ENCODE data around the gene OR4K5. TPM values are rescaled to one million over a fixed set of nuclear protein-coding genes. Genes with fewer than 3 reads are reported as not detected.
"Not testable (repeated sequence)": the region's sequence is repeated elsewhere in the genome, so short reads cannot be mapped to it uniquely, and the experiment has no call there.

OR4K5 gene
- total RNA-seq, 1 experiment from 2014 or later = not detected

DNA sequence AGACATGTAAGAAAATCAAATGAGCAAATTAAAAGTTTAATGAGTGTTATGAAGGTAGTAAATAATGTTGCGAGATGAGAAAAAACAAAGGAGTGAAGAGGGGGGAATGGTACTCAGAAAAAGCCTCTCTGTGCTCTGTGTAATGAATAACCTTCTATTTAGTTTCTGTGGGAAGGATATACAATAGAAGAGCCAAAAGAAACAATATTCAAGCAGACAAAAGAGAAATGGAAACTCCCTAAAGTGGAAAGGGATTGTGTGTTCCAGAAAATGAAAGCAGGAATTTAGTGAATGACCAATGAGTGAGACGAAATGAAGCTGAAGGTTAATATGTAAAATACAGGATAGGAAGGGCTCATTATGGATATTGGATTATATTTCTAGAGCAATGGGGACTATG, 28.8 kb downstream of the OR4K5 start:
- Mint-ChIP-seq H3K9me3 (ENCODE audit: unreplicated experiment) (no peaks in the 10 kb centered on the region), H3K4me1 (ENCODE audit: insufficient read depth, unreplicated experiment) (no peaks in the 10 kb centered on the region), H3K4me3 (ENCODE audit: unreplicated experiment) (no peak overlapping the region), H3K27ac (ENCODE audit: low read depth, unreplicated experiment) (no peak overlapping the region), H3K36me3 (ENCODE audit: insufficient read depth, unreplicated experiment) (no peaks in the 10 kb centered on the region), H3K27me3 (ENCODE audit: insufficient read depth, unreplicated experiment) (no peaks in the 10 kb centered on the region)
- CTCF ChIA-PET = no interaction called here
- TF ChIP-seq, protein P1, sequence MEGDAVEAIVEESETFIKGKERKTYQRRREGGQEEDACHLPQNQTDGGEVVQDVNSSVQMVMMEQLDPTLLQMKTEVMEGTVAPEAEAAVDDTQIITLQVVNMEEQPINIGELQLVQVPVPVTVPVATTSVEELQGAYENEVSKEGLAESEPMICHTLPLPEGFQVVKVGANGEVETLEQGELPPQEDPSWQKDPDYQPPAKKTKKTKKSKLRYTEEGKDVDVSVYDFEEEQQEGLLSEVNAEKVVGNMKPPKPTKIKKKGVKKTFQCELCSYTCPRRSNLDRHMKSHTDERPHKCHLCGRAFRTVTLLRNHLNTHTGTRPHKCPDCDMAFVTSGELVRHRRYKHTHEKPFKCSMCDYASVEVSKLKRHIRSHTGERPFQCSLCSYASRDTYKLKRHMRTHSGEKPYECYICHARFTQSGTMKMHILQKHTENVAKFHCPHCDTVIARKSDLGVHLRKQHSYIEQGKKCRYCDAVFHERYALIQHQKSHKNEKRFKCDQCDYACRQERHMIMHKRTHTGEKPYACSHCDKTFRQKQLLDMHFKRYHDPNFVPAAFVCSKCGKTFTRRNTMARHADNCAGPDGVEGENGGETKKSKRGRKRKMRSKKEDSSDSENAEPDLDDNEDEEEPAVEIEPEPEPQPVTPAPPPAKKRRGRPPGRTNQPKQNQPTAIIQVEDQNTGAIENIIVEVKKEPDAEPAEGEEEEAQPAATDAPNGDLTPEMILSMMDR (IDR thresholded peaks at IDR 0.05; ENCODE audit: unreplicated experiment) = no peak
- no TSS peak for BruUV-seq (replicated peaks)
- POLR2A ChIA-PET = no interaction called here
- intact Hi-C loops (cut with micrococcal nuclease) = no loop called here
- no peak for DNase-seq (ENCODE audit: unreplicated experiment)

DNA sequence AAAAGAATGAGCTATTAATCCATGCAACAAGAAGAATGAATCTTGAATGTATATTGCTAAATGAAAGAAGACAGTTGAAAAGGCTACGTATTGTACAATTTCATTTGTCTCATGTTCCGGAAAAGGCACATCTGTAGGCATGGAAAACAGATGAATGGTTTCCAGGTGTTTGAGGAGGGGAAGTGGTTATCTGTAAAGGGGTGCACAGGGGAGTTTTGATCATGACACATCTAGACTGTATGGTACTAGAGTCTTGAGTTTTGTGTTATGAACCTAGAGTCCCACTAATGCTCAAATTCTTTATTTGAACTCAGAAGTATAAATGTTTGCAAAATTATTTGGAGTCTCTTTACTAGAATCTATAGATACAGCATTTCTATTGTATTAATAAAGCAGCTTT, 49.3 kb downstream of the OR4K5 start:
- intact Hi-C loops (cut with micrococcal nuclease); H3K27ac Mint-ChIP-seq (ENCODE audit: low read depth, unreplicated experiment); H3K9me3 Mint-ChIP-seq (ENCODE audit: unreplicated experiment); H3K4me1 Mint-ChIP-seq (ENCODE audit: insufficient read depth, unreplicated experiment); POLR2A ChIA-PET; H3K36me3 Mint-ChIP-seq (ENCODE audit: insufficient read depth, unreplicated experiment); BruUV-seq (replicated peaks); H3K4me3 Mint-ChIP-seq (ENCODE audit: unreplicated experiment); DNase-seq (ENCODE audit: unreplicated experiment); CTCF ChIA-PET: not testable (repeated sequence)
- peaks cover 40% of the 10 kb centered on the region for H3K27me3 Mint-ChIP-seq (ENCODE audit: insufficient read depth, unreplicated experiment)

Other genes starting within 250 kb of the OR4K5 start
- gene OR11H2, start 206.7 kb upstream of the OR4K5 start, total RNA-seq (2022) = not detected in 2 replicates
- not detected in 2 replicates for gene OR4Q3, start 177.0 kb upstream of the OR4K5 start, total RNA-seq (2022)
- not detected in 2 replicates for gene OR4M1, start 147.1 kb upstream of the OR4K5 start, total RNA-seq (2022)
- gene OR4N2, start 116.8 kb upstream of the OR4K5 start, total RNA-seq (2022) = not detected in 2 replicates
- not detected in 2 replicates for gene OR4K2, start 45.5 kb upstream of the OR4K5 start, total RNA-seq (2022)
- not detected in 2 replicates for gene OR4K1, start 10.3 kb downstream of the OR4K5 start, total RNA-seq (2022)
- gene OR4K15, start 55.0 kb downstream of the OR4K5 start, total RNA-seq (2022) = not detected in 2 replicates
- not detected in 2 replicates for gene OR4Q2, start 81.6 kb downstream of the OR4K5 start, total RNA-seq (2022)
- gene OR4K14, start 98.7 kb downstream of the OR4K5 start, total RNA-seq (2022) = not detected in 2 replicates
- gene OR4K13, start 115.4 kb downstream of the OR4K5 start, total RNA-seq (2022) = not detected in 2 replicates
- gene OR4L1, start 139.4 kb downstream of the OR4K5 start, total RNA-seq (2022) = not detected in 2 replicates
- gene OR4K17, start 190.1 kb downstream of the OR4K5 start, total RNA-seq (2022) = not detected in 2 replicates
- not detected in 2 replicates for gene OR4N5, start 218.2 kb downstream of the OR4K5 start, total RNA-seq (2022)